Suprapubic skin (tissue), 4 donors: ENCODE results near the gene GNA12. TPM values are rescaled to one million over a fixed set of nuclear protein-coding genes. Genes with fewer than 3 reads are reported as not detected.

Source experiments
- DNase-seq, 2 donors: peaks; one replicate each; pipeline ENCODE4 v3.0.0-alpha.2; 2019; ENCODE audit warnings: low spot score in 2 of 2
- H3K27ac ChIP-seq: fragments of 200-600 bp; sonication (generic); one replicate; pipeline ENCODE4 v1.5.1; 2019
- H3K27me3 ChIP-seq: fragments of 200-600 bp; sonication (generic); one replicate; pipeline ENCODE4 v1.5.1; 2019
- H3K36me3 ChIP-seq: fragments of 200-600 bp; sonication (generic); one replicate; pipeline ENCODE4 v1.5.1; 2019
- H3K4me1 ChIP-seq: fragments of 200-600 bp; sonication (generic); one replicate; pipeline ENCODE4 v1.5.1; 2019
- H3K4me3 ChIP-seq: fragments of 200-600 bp; sonication (generic); one replicate; pipeline ENCODE4 v1.5.1; 2019; ENCODE audit warnings: mild to moderate bottlenecking
- H3K9me3 ChIP-seq: fragments of 200-600 bp; sonication (generic); one replicate; pipeline ENCODE4 v1.5.1; 2019
- EP300 ChIP-seq: sonication (generic); formaldehyde crosslinking; IDR thresholded peaks from one replicate; pipeline ENCODE4 v1.6.1; 2017; ENCODE audit warnings: antibody characterized with exemption
- POLR2A ChIP-seq, 2 donors: fragments of 450-650 bp; IDR thresholded peaks; one replicate each; pipeline ENCODE4 v1.6.1; 2017; ENCODE audit warnings: antibody characterized with exemption in 2 of 2, mild to moderate bottlenecking in 2 of 2, moderate library complexity in 2 of 2
- POLR2AphosphoS5 ChIP-seq, 3 donors: sonication (generic); formaldehyde crosslinking; IDR thresholded peaks; one replicate each; pipeline ENCODE4 v1.6.1; 2017; ENCODE audit warnings: antibody characterized with exemption in 3 of 3
- WGBS: methylation state at CpG from one replicate; pipeline ENCODE4 v1.1.5; 2018; 5-methylcytosine and 5-hydroxymethylcytosine counted together
- total RNA-seq, 4 donors: library from RNA; depleted of rRNA; stranded (reverse); fragments of >200 nt; gene quantifications; one replicate each; pipeline ENCODE4 v1.1.0, GENCODE V29; 2016
- TF ChIP-seq, protein P1 (sequence below), 2 donors: fragments of 200-600 bp in 1 of 2; fragments of 450-650 bp in 1 of 2; sonication (generic) in 1 of 2; IDR thresholded peaks; one replicate each; pipeline ENCODE4 v1.5.1; 2016 to 2019; ENCODE audit warnings: antibody characterized with exemption in 2 of 2, mild to moderate bottlenecking in 1 of 2, moderate library complexity in 1 of 2

Gene GNA12
- total RNA-seq, 4 donors from 2014 or later, result 9.7 to 15.0 (median 13.3) TPM

DNA sequence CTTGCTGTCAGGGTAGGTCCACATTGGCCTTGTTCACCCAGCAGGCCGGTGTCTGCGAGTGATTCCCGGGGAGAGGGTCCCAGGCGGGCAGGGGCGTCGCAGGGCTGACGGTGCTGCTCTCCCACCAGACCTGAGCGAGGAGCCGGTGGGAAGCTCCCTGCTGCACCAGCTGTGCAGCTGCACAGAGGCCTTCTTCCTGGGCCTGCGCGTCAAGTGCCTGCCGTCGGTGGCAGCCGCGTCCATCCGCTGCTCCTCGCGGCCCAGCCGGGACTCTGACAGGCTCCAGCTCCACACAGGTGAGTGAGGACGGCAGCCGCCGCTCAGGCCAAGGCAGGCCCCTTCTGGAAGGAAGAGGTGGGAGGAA, 141.5 kb downstream of the GNA12 start:
- WGBS, result 80% methylated on average over 9 of the region's 22 CpGs
- TF ChIP-seq EP300 (no peak), POLR2AphosphoS5 (IDR thresholded peaks at IDR 0.05) (no peak), POLR2A (IDR thresholded peaks at IDR 0.05) (no peak)
- TF ChIP-seq, protein P1, sequence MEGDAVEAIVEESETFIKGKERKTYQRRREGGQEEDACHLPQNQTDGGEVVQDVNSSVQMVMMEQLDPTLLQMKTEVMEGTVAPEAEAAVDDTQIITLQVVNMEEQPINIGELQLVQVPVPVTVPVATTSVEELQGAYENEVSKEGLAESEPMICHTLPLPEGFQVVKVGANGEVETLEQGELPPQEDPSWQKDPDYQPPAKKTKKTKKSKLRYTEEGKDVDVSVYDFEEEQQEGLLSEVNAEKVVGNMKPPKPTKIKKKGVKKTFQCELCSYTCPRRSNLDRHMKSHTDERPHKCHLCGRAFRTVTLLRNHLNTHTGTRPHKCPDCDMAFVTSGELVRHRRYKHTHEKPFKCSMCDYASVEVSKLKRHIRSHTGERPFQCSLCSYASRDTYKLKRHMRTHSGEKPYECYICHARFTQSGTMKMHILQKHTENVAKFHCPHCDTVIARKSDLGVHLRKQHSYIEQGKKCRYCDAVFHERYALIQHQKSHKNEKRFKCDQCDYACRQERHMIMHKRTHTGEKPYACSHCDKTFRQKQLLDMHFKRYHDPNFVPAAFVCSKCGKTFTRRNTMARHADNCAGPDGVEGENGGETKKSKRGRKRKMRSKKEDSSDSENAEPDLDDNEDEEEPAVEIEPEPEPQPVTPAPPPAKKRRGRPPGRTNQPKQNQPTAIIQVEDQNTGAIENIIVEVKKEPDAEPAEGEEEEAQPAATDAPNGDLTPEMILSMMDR (IDR thresholded peaks at IDR 0.05), result no peak
- DNase-seq, result no peak
- Histone ChIP-seq H3K36me3 (no peaks in the 10 kb centered on the region), H3K4me1 (no peaks in the 10 kb centered on the region), H3K4me3 (no peak overlapping the region), H3K9me3 (no peaks in the 10 kb centered on the region), H3K27me3 (peaks cover 2% of the 10 kb centered on the region), H3K27ac (no peak overlapping the region)

DNA sequence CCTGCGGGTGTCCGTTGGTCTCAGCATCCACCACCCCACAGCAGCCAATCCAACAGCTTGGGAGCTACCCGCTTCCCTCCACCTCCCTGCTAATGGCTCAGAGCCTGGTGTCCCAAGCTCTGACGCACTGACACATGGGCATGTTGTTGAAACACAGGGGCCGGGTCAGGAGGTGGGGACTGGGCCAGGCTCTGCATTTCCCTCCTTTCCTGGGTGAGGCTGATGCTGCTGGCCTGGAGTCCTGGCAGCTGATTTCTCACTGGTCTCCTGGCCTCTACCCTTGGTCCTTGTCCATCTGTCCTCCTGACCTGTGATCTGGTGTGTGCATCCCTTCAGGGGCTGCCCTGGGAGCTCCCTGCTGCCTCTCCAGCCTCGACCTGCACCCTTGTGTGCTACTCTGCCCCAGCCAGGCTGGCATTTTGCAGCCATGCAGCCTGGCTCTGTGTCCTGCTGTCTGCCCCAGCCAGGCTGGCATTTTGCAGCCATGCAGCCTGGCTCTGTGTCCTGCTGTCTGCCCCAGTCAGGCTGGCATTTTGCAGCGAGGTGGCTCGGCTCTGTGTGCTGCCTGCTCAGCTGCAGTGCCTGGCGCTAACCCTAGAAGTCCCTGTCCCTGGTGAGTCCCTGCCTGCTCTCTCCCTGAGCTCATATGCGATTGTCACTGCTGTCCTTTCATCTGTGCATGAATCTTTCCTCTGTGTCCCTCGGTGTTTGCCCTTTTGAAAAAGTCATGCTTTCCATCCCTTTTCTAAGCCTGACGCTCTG, 142.1 kb downstream of the GNA12 start:
- Histone ChIP-seq H3K27ac (no peak overlapping the region), H3K4me3 (no peak overlapping the region), H3K4me1 (no peaks in the 10 kb centered on the region), H3K36me3 (no peaks in the 10 kb centered on the region), H3K27me3 (peaks cover 2% of the 10 kb centered on the region), H3K9me3 (no peaks in the 10 kb centered on the region)
- TF ChIP-seq POLR2A (IDR thresholded peaks at IDR 0.05) (no peak), POLR2AphosphoS5 (IDR thresholded peaks at IDR 0.05) (no peak), EP300 (no peak)
- TF ChIP-seq, protein P1 (IDR thresholded peaks at IDR 0.05), result no peak
- 51% methylated on average over 9 of the region's 12 CpGs for whole genome bisulfite sequencing
- DNase-seq, result peak; percentile 87 to 89

DNA sequence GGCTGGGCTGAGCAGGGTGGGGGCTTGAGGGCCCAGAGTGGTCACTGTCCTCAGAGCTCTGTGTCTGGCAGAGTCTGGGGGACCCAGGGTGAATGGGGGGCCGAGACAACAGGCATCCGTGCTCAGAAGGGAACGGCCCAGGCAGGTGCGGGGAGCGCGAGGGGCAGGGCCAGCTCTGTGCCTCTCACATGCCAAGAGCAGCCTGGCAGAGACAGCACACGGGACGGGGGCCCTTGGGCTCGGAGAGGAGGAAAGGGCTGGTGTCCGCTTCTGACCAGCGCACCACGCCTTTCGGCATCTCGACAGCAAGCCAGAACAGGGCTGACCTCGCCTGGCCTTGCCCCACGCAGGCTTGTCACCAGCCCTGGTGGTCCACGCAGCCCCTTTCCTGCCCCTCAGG, 142.7 kb downstream of the GNA12 start:
- H3K27me3 ChIP-seq, result peaks cover 2% of the 10 kb centered on the region
- H3K4me1 ChIP-seq, result no peaks in the 10 kb centered on the region
- H3K9me3 ChIP-seq, result no peaks in the 10 kb centered on the region
- no peaks in the 10 kb centered on the region for H3K36me3 ChIP-seq
- H3K27ac ChIP-seq, result no peak overlapping the region
- TF ChIP-seq, protein P1 (IDR thresholded peaks at IDR 0.05), result no peak
- TF ChIP-seq POLR2A (IDR thresholded peaks at IDR 0.05), result no peak
- H3K4me3 ChIP-seq, result no peak overlapping the region
- no peak for DNase-seq
- WGBS, result 73% methylated on average over 13 of the region's 17 CpGs

DNA sequence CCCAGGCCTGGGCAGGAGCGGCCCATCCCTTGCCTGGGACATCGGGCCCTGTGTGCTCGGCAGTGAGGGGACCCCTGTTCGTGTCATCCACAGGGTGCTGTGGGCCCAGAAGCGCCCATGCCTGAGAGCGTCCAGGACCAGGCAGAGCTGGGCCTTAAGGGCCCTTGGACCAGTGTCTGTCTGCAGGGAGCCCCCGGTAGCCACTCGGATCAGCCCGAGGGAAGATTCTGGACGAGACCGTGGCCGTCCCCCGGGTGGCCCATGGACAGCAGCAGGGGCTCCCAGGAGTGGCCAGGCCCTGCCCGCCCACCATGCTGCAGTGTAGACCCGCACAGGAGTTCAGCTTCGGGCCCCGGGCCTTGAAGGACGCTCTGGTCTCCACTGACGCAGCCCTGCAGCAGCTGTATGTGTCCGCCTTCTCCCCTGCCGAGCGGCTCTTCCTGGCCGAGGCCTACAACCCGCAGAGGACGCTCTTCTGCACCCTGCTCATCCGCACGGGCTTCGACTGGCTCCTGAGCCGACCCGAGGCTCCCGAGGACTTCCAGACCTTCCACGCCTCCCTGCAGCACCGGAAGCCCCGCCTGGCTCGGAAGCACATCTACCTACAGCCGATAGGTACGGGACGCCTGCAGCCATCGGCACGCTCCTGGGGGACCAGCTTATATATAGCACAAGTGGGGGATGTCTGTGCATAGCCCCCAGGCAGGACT, 143.8 kb downstream of the GNA12 start:
- Histone ChIP-seq H3K9me3 (no peaks in the 10 kb centered on the region), H3K36me3 (no peaks in the 10 kb centered on the region), H3K4me1 (no peaks in the 10 kb centered on the region), H3K27ac (no peak overlapping the region), H3K4me3 (no peak overlapping the region), H3K27me3 (peaks cover 2% of the 10 kb centered on the region)
- 96% methylated on average over 15 of the region's 40 CpGs for WGBS
- no peak for TF ChIP-seq POLR2A (IDR thresholded peaks at IDR 0.05)
- TF ChIP-seq, protein P1 (IDR thresholded peaks at IDR 0.05), result no peak
- no peak for TF ChIP-seq EP300
- no peak for TF ChIP-seq POLR2AphosphoS5 (IDR thresholded peaks at IDR 0.05)
- DNase-seq, result no peak

DNA sequence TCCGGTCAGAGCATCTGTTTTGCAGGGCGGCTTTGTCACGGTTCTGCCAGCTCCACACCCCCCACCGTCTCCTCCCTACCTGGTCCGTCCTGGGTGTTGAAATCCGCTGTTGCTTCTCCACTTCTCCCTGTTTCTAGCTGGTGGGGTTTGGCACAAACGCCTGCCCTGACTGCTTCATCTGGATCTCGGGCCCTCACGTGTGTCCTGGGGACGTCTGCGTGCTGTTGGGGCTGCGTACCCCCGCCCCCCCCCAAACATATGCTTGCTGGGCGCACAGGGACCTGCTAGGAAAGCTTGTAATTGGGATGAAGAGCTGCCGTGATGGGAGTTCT, 144.9 kb downstream of the GNA12 start:
- no peaks in the 10 kb centered on the region for H3K9me3 ChIP-seq
- WGBS, result 79% methylated on average over 15 of the region's 15 CpGs
- no peak for TF ChIP-seq POLR2A (IDR thresholded peaks at IDR 0.05)
- TF ChIP-seq, protein P1 (IDR thresholded peaks at IDR 0.05), result no peak
- TF ChIP-seq EP300, result no peak
- no peak for TF ChIP-seq POLR2AphosphoS5 (IDR thresholded peaks at IDR 0.05)
- no peaks in the 10 kb centered on the region for H3K4me1 ChIP-seq
- no peak overlapping the region for H3K27ac ChIP-seq
- no peak for DNase-seq
- no peaks in the 10 kb centered on the region for H3K36me3 ChIP-seq
- H3K4me3 ChIP-seq, result no peak overlapping the region
- H3K27me3 ChIP-seq, result peaks cover 2% of the 10 kb centered on the region
